GM18870 (cell line): Measurements from ENCODE around the gene FUT7.

Source experiments
- ATAC-seq: cut with Tn5 transposase; IDR thresholded peaks from one replicate; pipeline ENCODE4 v1.9.1; 2021; ENCODE audit warnings: moderate library complexity; ENCODE audit not compliant: unreplicated experiment

Gene FUT7

GRCh38 chr9:136985027-136985602, 46.8 kb downstream of the FUT7 start:
- no peak for ATAC-seq

- ATAC-seq: no peak
These were observed 47.3 kb downstream of the FUT7 start for GRCh38 chr9:136984464-136985026.

GRCh38 chr9:136983656-136984314, 48.1 kb downstream of the FUT7 start:
- no peak for ATAC-seq

GRCh38 chr9:136983167-136983566, 48.7 kb downstream of the FUT7 start:
- ATAC-seq: no peak

GRCh38 chr9:136982232-136983051, 49.4 kb downstream of the FUT7 start, which contains the start of gene LCNL1:
LCNL1 (plus strand) TSS chr9:136982993; CDS start chr9:136983587, 594 bp downstream.
- no peak for ATAC-seq

- ATAC-seq: no peak
These were observed 50.2 kb downstream of the FUT7 start for GRCh38 chr9:136981588-136982231.

GRCh38 chr9:136980669-136981478, 51.0 kb downstream of the FUT7 start:
- no peak for ATAC-seq
